Stimulated activated CD4-positive, alpha-beta T cell treated with anti-CD3 and anti-CD28 coated beads, Interleukin-15, amount 100 ng/mL, for 1 hour (primary cell): ENCODE data around the gene TTI1.

Experiments
- DNase-seq, 2 donors: peaks; one replicate each; pipeline ENCODE4 v3.0.0-alpha.2; 2020; ENCODE audit warnings: low read depth in 1 of 2, low spot score in 1 of 2

TTI1 gene

GRCh38 chr20:37939701-37940560 lies 93.3 kb downstream of the TTI1 start:
- DNase-seq: no peak

GRCh38 chr20:37938954-37939353 lies 94.3 kb downstream of the TTI1 start:
- DNase-seq: no peak

- DNase-seq: no peak
These were observed 95.0 kb downstream of the TTI1 start for GRCh38 chr20:37938181-37938750.

- no peak for DNase-seq
These were observed 95.6 kb downstream of the TTI1 start for GRCh38 chr20:37937686-37938085.

GRCh38 chr20:37936451-37936850 lies 96.8 kb downstream of the TTI1 start:
- DNase-seq: no peak

- DNase-seq: no peak
These were observed 97.2 kb downstream of the TTI1 start for GRCh38 chr20:37936041-37936440.

GRCh38 chr20:37935435-37935834 lies 97.8 kb downstream of the TTI1 start:
- no peak for DNase-seq

- DNase-seq: no peak
These were observed 98.5 kb downstream of the TTI1 start for GRCh38 chr20:37934634-37935375.

GRCh38 chr20:37933786-37934633 lies 99.2 kb downstream of the TTI1 start:
- no peak for DNase-seq
